Panc1 (cell line): ENCODE results near the gene ABTB2. TPM values are rescaled to one million over a fixed set of nuclear protein-coding genes. Genes with fewer than 3 reads are reported as not detected.

Experiments
- ATAC-seq: fragments of 200-7000 bp; cut with Tn5 transposase; 2 replicates; pipeline ENCODE4 v1.9.1; 2020; ENCODE audit warnings: mild to moderate bottlenecking, moderate library complexity
- BruUV-seq: library from RNA; stranded (reverse); fragments of 400-500 nt; replicated peaks from 2 replicates; lab custom pipeline; 2021; lab: Mats Ljungman, UMichigan
- CTCF ChIA-PET: fragments of 300-600 bp; sonication (Branson Sonifier 250); formaldehyde crosslinking; loops from one replicate; lab custom pipeline; 2022; ENCODE audit warnings: antibody characterized with exemption; lab: Charles Lee
- POLR2A ChIA-PET: fragments of 300-600 bp; sonication (Branson Sonifier 250); formaldehyde crosslinking; loops from one replicate; lab custom pipeline; 2022; ENCODE audit warnings: antibody characterized with exemption; lab: Charles Lee
- DNase-seq: peaks from one replicate; pipeline ENCODE4 v3.0.0-alpha.2; 2010; ENCODE audit warnings: low read depth, low spot score
- H3K27ac ChIP-seq: 2 replicates; pipeline ENCODE4 v1.5.1; 2011; ENCODE audit warnings: mild to moderate bottlenecking, low read length, inconsistent platforms
- H3K27me3 ChIP-seq: fragments of 200-500 bp; sonication (Bioruptor generic); 2 replicates; pipeline ENCODE4 v1.6.0; 2014; ENCODE audit warnings: low read length, inconsistent platforms; ENCODE audit not compliant: control insufficient read depth, insufficient read depth
- H3K36me3 ChIP-seq: fragments of 200-500 bp; sonication (Bioruptor generic); 2 replicates; pipeline ENCODE4 v1.5.1; 2014; ENCODE audit warnings: inconsistent platforms, mild to moderate bottlenecking, low read length, moderate library complexity; ENCODE audit not compliant: control insufficient read depth, insufficient read depth
- H3K4me1 ChIP-seq: 2 replicates; pipeline ENCODE4 v1.5.1; 2011; ENCODE audit warnings: inconsistent platforms, mild to moderate bottlenecking, low read length, moderate library complexity; ENCODE audit not compliant: control insufficient read depth, insufficient read depth
- H3K4me3 ChIP-seq, 2 experiments: 2 replicates each; pipeline ENCODE4 v1.5.1; 2011 to 2012; ENCODE audit warnings: low read depth in 2 of 2, low read length in 2 of 2, mild to moderate bottlenecking in 2 of 2, inconsistent platforms in 1 of 2, moderate library complexity in 1 of 2
- H3K9me3 ChIP-seq: fragments of 200-500 bp; sonication (Bioruptor generic); 2 replicates; pipeline ENCODE4 v1.5.1; 2014; ENCODE audit warnings: low read depth, mild to moderate bottlenecking, inconsistent platforms, low read length, moderate library complexity; ENCODE audit not compliant: control insufficient read depth, insufficient read depth
- CTCF ChIP-seq: fragments of 450-650 bp; IDR thresholded peaks from 2 replicates; pipeline ENCODE4 v1.5.1; 2017; ENCODE audit warnings: mild to moderate bottlenecking
- POLR2AphosphoS5 ChIP-seq: IDR thresholded peaks from 2 replicates; pipeline ENCODE4 v1.6.1; 2012; ENCODE audit warnings: mild to moderate bottlenecking, low read depth, low read length, moderate library complexity
- REST ChIP-seq, 2 experiments: IDR thresholded peaks; 2 replicates each; pipeline ENCODE4 v1.6.1; 2011 to 2012; ENCODE audit warnings: low read depth in 2 of 2, control low read depth in 1 of 2, low read length in 1 of 2, mild to moderate bottlenecking in 1 of 2, moderate library complexity in 1 of 2; ENCODE audit not compliant: insufficient read depth in 1 of 2
- SIN3A ChIP-seq: IDR thresholded peaks from 2 replicates; pipeline ENCODE4 v1.6.1; 2012; ENCODE audit warnings: low read depth, mild to moderate bottlenecking, low read length, moderate library complexity, borderline replicate concordance; ENCODE audit not compliant: insufficient read depth
- TCF7L2 ChIP-seq: IDR thresholded peaks from 2 replicates; pipeline ENCODE4 v1.6.1; 2011; ENCODE audit warnings: mild to moderate bottlenecking, low read depth, low read length, inconsistent platforms
- in situ Hi-C: cut with HindIII; loops from 2 replicates; pipeline ENCODE4 v1.10.0; 2016; ENCODE audit warnings: low sequenced_read_pairs, low pct_unique_long_range_greater_than_20kb
- intact Hi-C: fragments of 100-400 bp; cut with micrococcal nuclease; formaldehyde crosslinking; loops from one replicate; pipeline ENCODE4 v1.10.0; 2022; ENCODE audit not compliant: unreplicated experiment
- total RNA-seq: library from RNA; stranded (reverse); gene quantifications from one replicate; pipeline ENCODE4 v1.2.1, GENCODE V29; 2021; ENCODE audit not compliant: unreplicated experiment

Gene ABTB2
- total RNA-seq, 1 experiment from 2014 or later: 22.7 TPM

- in situ Hi-C loops (no loop called here), intact Hi-C loops (loop anchor here (10.0 kb wide), 1 partner anchor 345 kb away; no protein-coding TSS in a partner anchor)
- Histone ChIP-seq H3K36me3 (peaks cover 19% of the 10 kb centered on the region), H3K9me3 (no peaks in the 10 kb centered on the region), H3K4me1 (peaks cover 25% of the 10 kb centered on the region), H3K4me3 (no peak overlapping the region), H3K27ac (no peak overlapping the region), H3K27me3 (no peaks in the 10 kb centered on the region)
- no peak for DNase-seq
- no peak for TF ChIP-seq TCF7L2
- no peak for TF ChIP-seq POLR2AphosphoS5
- no peak for TF ChIP-seq REST (IDR thresholded peaks at IDR 0.05; ENCODE audit: insufficient read depth in 1 of 2, low read depth in 2 of 2, low read length in 1 of 2)
- no peak; the same call in 1 of the 2 replicates for TF ChIP-seq CTCF
- ChIA-PET POLR2A (no interaction called here), CTCF (interaction anchor here (0.6 kb wide), 3 partner anchors 24 to 523 kb away, joined by 3 to 4 read pairs (median 3); no protein-coding TSS in a partner anchor)
- peak; percentile 62 for ATAC-seq
- no TSS peak for BruUV-seq
Measured at GRCh38 chr11:34149786-34150185, 208.0 kb downstream of the ABTB2 start.

GRCh38 chr11:34149274-34149673 lies 208.5 kb downstream of the ABTB2 start:
- peaks cover 23% of the 10 kb centered on the region for H3K36me3 ChIP-seq
- no peak overlapping the region for H3K27ac ChIP-seq
- DNase-seq: no peak
- peaks cover 21% of the 10 kb centered on the region for H3K4me1 ChIP-seq
- CTCF ChIA-PET: interaction anchor here (0.6 kb wide), 2 partner anchors 25 to 221 kb away, joined by 3 to 4 read pairs; no protein-coding TSS in a partner anchor
- TF ChIP-seq SIN3A: no peak
- TF ChIP-seq POLR2AphosphoS5: no peak
- TF ChIP-seq REST (IDR thresholded peaks at IDR 0.05; ENCODE audit: insufficient read depth in 1 of 2, low read depth in 2 of 2, low read length in 1 of 2): no peak
- no peak for TF ChIP-seq CTCF
- TF ChIP-seq TCF7L2: no peak
- POLR2A ChIA-PET: no interaction called here
- no peak overlapping the region for H3K4me3 ChIP-seq
- no TSS peak for BruUV-seq
- ATAC-seq: no peak
- H3K9me3 ChIP-seq: no peaks in the 10 kb centered on the region
- intact Hi-C loops: no loop called here
- no peaks in the 10 kb centered on the region for H3K27me3 ChIP-seq
- in situ Hi-C loops: no loop called here
